Activated CD8-positive, alpha-beta memory T cell treated with anti-CD3 and anti-CD28 coated beads, Interleukin-2, amount 50 U/mL, for 1 hour (primary cell): ENCODE data around the gene KHSRP.
"Not testable (repeated sequence)": the region's sequence is repeated elsewhere in the genome, so short reads cannot be mapped to it uniquely, and the experiment has no call there.

Experiments
- DNase-seq: peaks from one replicate; pipeline ENCODE4 v3.0.0-alpha.2; 2020; ENCODE audit errors: extremely low read depth

KHSRP gene

GRCh38 chr19:6417713-6418561 is 6.7 kb downstream of the KHSRP start:
- DNase-seq, result no peak

GRCh38 chr19:6416658-6417405 is 7.8 kb downstream of the KHSRP start:
- DNase-seq, result no peak

GRCh38 chr19:6415591-6416190 is 8.9 kb downstream of the KHSRP start:
- DNase-seq, result no peak

GRCh38 chr19:6414793-6415590 is 9.6 kb downstream of the KHSRP start:
- no peak for DNase-seq

GRCh38 chr19:6413721-6414643 is 10.6 kb downstream of the KHSRP start:
- DNase-seq, result no peak

- no peak for DNase-seq
Measured at GRCh38 chr19:6413291-6413690, 11.3 kb downstream of the KHSRP start.

GRCh38 chr19:6412447-6413091 is 12.0 kb downstream of the KHSRP start:
- DNase-seq, result no peak

- no peak for DNase-seq
Measured at GRCh38 chr19:6412061-6412446, 12.6 kb downstream of the KHSRP start.

- DNase-seq, result no peak
Measured at GRCh38 chr19:6409346-6409745, 15.3 kb downstream of the KHSRP start.

- no peak for DNase-seq
Measured at GRCh38 chr19:6406401-6406800, 18.2 kb downstream of the KHSRP start.

- DNase-seq, result no peak
Measured at GRCh38 chr19:6402837-6403608, 21.6 kb downstream of the KHSRP start.

- DNase-seq, result no peak
Measured at GRCh38 chr19:6402058-6402457, 22.6 kb downstream of the KHSRP start.

GRCh38 chr19:6400062-6400944 is 24.3 kb downstream of the KHSRP start:
- DNase-seq, result not testable (repeated sequence)

- no peak for DNase-seq
Measured at GRCh38 chr19:6396305-6396704, 28.3 kb downstream of the KHSRP start.

- DNase-seq, result no peak
Measured at GRCh38 chr19:6394831-6395230, 29.8 kb downstream of the KHSRP start.

GRCh38 chr19:6393983-6394412 is 30.6 kb downstream of the KHSRP start:
- DNase-seq, result peak; percentile 51

GRCh38 chr19:6393074-6393982 is 31.3 kb downstream of the KHSRP start, which contains the start of gene GTF2F1:
GTF2F1 (minus strand) TSS chr19:6393164; CDS start chr19:6392995, 169 bp downstream.
- DNase-seq, result peak; percentile 97
